ENCODE data around the gene TMEM50A.
"Not testable (repeated sequence)": the region's sequence is repeated elsewhere in the genome, so short reads cannot be mapped to it uniquely, and the experiment has no call there.

The TMEM50A gene

DNA sequence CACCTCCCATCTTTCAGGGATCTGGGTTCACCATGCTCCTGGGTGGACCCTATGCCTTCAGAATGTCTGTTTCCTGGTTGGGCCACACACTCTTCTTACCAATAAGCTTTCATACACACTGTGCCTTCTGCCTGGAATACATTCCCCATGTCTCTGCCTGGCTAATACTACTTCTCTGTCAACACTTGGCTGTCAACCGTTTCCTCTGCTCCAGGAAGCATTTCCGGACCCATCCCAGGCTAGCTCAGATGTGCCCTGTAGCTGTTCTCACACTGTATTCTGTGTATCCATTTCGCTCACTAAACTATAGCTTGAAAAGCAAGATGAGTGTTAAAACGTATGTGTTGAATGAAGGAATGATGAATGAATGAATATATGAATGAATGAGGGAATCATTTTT, 49.0 kb downstream of the TMEM50A start:
- DNase-seq (ENCODE audit: low spot score), result not testable (repeated sequence)

DNA sequence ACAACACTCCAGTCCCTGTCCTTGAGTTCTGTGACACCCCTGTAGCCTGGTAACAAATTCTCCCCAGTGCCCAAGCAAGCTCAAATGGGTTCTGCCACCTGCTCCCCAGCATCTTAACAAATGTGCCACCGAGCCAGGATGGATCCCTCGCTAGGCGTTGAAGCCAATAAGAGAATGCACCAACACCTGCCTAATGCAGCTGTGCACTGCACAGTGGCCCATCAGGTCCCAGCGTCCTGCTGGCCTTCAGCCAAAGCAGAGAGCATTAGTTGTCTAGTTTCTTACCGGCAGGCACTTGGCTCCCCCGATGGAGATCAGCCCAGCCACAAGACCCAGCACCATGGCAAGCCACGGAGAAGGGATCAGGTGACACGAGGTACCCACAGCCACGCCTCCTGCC, 50.6 kb downstream of the TMEM50A start:
- DNase-seq (ENCODE audit: low spot score), result not testable (repeated sequence)

GRCh38 chr1:25389721-25390120, 51.6 kb downstream of the TMEM50A start:
- not testable (repeated sequence) for DNase-seq (ENCODE audit: low spot score)

- DNase-seq (ENCODE audit: low spot score), result no peak
Observed at GRCh38 chr1:25392841-25393240, 54.7 kb downstream of the TMEM50A start.

- not testable (repeated sequence) for DNase-seq (ENCODE audit: low spot score)
Observed at GRCh38 chr1:25397549-25397948, 59.4 kb downstream of the TMEM50A start.

DNA sequence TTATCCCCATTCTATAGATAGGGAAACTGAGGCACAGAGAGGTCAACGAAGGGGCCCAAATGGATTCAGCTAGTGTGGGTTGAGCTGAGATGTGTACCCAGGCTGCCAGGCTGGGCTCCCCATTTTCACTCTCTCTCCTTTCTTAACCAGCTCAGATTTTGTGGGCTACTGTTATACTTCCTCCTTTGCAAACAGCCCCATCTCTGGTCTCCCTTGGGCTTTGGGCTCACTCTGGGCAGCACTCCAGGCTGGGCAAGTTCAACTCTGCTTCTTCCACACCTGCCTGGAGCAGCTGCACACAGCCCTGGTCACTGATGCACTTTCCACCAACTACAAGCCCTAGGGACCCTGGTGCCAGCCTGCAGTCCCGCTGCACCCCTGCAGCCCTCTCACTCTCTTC, 59.9 kb downstream of the TMEM50A start:
- not testable (repeated sequence) for DNase-seq (ENCODE audit: low spot score)

DNA sequence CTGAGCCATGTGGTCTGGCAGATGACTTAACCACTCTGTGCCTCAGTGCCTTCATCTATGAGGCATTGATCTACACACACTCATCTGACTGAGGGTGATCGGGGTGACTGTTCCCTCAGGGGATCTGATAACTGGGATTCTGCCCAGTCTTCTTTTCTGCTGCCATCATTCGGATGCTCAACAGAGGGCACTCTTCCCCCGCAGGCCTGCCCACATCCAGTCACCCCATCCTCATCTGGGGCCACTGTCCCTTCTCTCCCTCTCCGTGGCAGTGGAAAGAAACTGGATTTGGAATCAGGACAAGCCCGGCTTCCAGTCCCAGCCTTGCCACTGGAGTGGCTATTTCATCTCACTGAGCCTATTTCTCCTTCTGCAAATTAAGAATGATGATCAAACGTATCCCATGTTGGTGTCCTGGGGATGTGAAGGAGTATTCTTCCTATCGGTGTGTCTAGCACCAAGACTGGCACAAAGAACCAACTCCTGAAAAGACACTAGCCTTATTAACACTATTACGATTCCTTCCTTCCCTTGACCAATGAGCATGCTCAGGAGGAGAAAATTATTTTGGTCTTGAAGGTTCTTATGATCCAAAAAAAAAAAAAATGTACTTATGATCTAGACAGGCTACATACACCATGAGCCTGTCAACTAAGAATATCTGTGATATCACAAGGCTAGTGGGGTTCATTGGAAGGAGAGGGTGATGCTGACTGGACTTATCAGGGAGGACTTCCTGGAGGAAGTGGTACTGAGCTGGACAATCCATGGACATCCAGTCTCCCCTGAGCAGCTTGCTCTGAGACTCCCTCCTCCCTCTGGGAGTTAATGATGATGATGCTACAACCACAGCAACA, 65.0 kb downstream of the TMEM50A start:
- peak; percentile 15 for DNase-seq (ENCODE audit: low spot score)

- not testable (repeated sequence) for DNase-seq (ENCODE audit: low spot score)
Observed at GRCh38 chr1:25405731-25406305, 67.7 kb downstream of the TMEM50A start.

- DNase-seq (ENCODE audit: low spot score), result not testable (repeated sequence)
Observed at GRCh38 chr1:25409641-25410427, 71.7 kb downstream of the TMEM50A start.

Data from cerebellar cortex (tissue), 1 donor.